DOHH2 (cell line): ENCODE results near the gene ZNF559.

Source experiments
- H3F3A ChIP-seq: fragments of 200-600 bp; sonication (generic), shearing (Covaris generic); 2 replicates; pipeline ENCODE4 v1.6.0; 2016; ENCODE audit warnings: antibody characterized with exemption, mild to moderate bottlenecking; ENCODE audit not compliant: control insufficient read depth, insufficient read depth
- H3K27ac ChIP-seq: fragments of 200-600 bp; sonication (generic); 2 replicates; pipeline ENCODE4 v1.5.1; 2014; ENCODE audit warnings: low read depth, mild to moderate bottlenecking, low read length, moderate library complexity
- H3K27me3 ChIP-seq: fragments of 200-600 bp; sonication (generic); 2 replicates; pipeline ENCODE4 v1.6.1; 2014; ENCODE audit warnings: mild to moderate bottlenecking, low read length, mixed read lengths; ENCODE audit not compliant: control insufficient read depth
- H3K36me3 ChIP-seq: fragments of 200-600 bp; sonication (generic); 2 replicates; pipeline ENCODE4 v1.6.1; 2014; ENCODE audit warnings: mild to moderate bottlenecking, low read length, moderate library complexity, mixed read lengths; ENCODE audit not compliant: control insufficient read depth
- H3K4me1 ChIP-seq: fragments of 200-600 bp; sonication (generic); 2 replicates; pipeline ENCODE4 v1.6.1; 2014; ENCODE audit warnings: mild to moderate bottlenecking, low read length, mixed read lengths; ENCODE audit not compliant: control insufficient read depth
- H3K4me2 ChIP-seq: fragments of 200-600 bp; sonication (generic); 2 replicates; pipeline ENCODE4 v1.6.0; 2014; ENCODE audit warnings: mild to moderate bottlenecking, low read length, moderate library complexity
- H3K4me3 ChIP-seq: fragments of 200-600 bp; sonication (generic); 2 replicates; pipeline ENCODE4 v1.5.1; 2014; ENCODE audit warnings: mild to moderate bottlenecking, low read length, mixed read lengths
- H3K79me2 ChIP-seq: fragments of 200-600 bp; sonication (generic); 2 replicates; pipeline ENCODE4 v1.6.1; 2014; ENCODE audit warnings: mild to moderate bottlenecking, low read length, mixed read lengths; ENCODE audit not compliant: control insufficient read depth
- H3K9me2 ChIP-seq: fragments of 200-600 bp; sonication (generic); replicated peaks from 2 replicates; pipeline ENCODE4 v1.6.1; 2014; ENCODE audit warnings: mild to moderate bottlenecking, low read length, mixed read lengths; ENCODE audit not compliant: control insufficient read depth
- H3K9me3 ChIP-seq: fragments of 200-600 bp; sonication (generic); 2 replicates; pipeline ENCODE4 v1.6.1; 2014; ENCODE audit warnings: antibody characterized with exemption, low read length, mixed read lengths; ENCODE audit not compliant: control insufficient read depth, insufficient read depth
- H4K20me1 ChIP-seq: fragments of 200-600 bp; sonication (generic); 2 replicates; pipeline ENCODE4 v1.6.0; 2014; ENCODE audit warnings: low read depth, mild to moderate bottlenecking, antibody characterized with exemption, low read length, moderate library complexity; ENCODE audit not compliant: control insufficient read depth, insufficient read depth
- CTCF ChIP-seq: fragments of 200-600 bp; sonication (generic); IDR thresholded peaks from one replicate; pipeline ENCODE4 v1.5.1; 2014; ENCODE audit warnings: antibody characterized with exemption, mild to moderate bottlenecking, low read depth, low read length; ENCODE audit not compliant: poor library complexity, severe bottlenecking
- EZH2phosphoT487 ChIP-seq: fragments of 200-600 bp; sonication (generic); IDR thresholded peaks from 2 replicates; pipeline ENCODE4 v1.6.1; 2017; ENCODE audit warnings: borderline replicate concordance, mild to moderate bottlenecking, antibody characterized with exemption, low read length, moderate library complexity, mixed read lengths

ZNF559 gene

GRCh38 chr19:9370738-9371619 is 47.0 kb downstream of the ZNF559 start:
- H3K9me3 ChIP-seq: no peaks in the 10 kb centered on the region
- H3K36me3 ChIP-seq: no peaks in the 10 kb centered on the region

GRCh38 chr19:9381361-9381785 is 57.4 kb downstream of the ZNF559 start:
- H3K27me3 ChIP-seq: no peaks in the 10 kb centered on the region
- H3K36me3 ChIP-seq: no peaks in the 10 kb centered on the region
- H3K4me2 ChIP-seq: no peak overlapping the region
- H4K20me1 ChIP-seq: no peaks in the 10 kb centered on the region
- H3K27ac ChIP-seq: no peak overlapping the region
- H3K9me3 ChIP-seq: peaks cover 35% of the 10 kb centered on the region; the same call in 1 of the 2 replicates
- H3K4me1 ChIP-seq: no peaks in the 10 kb centered on the region
- TF ChIP-seq CTCF (no peak), EZH2phosphoT487 (no peak)
- H3K79me2 ChIP-seq: no peaks in the 10 kb centered on the region
- no peaks in the 10 kb centered on the region for H3K9me2 ChIP-seq
- no peaks in the 10 kb centered on the region for H3F3A ChIP-seq
- no peak overlapping the region for H3K4me3 ChIP-seq

More at GRCh38 chr19:9370738-9371619, 47.0 kb downstream of the ZNF559 start:
- Histone ChIP-seq H3K9me2 (no peaks in the 10 kb centered on the region), H3K27ac (no peak overlapping the region), H3K4me1 (no peaks in the 10 kb centered on the region), H3K4me2 (no peak overlapping the region), H3F3A (no peaks in the 10 kb centered on the region), H3K27me3 (no peaks in the 10 kb centered on the region), H3K79me2 (no peaks in the 10 kb centered on the region), H3K4me3 (no peak overlapping the region), H4K20me1 (no peaks in the 10 kb centered on the region)
- TF ChIP-seq CTCF: no peak
